ENCODE measurements around the gene KDM5B. TPM values are rescaled to one million over a fixed set of nuclear protein-coding genes. Genes with fewer than 3 reads are reported as not detected.

KDM5B gene
- total and polyA plus RNA-seq, 2 experiments from 2014 or later = 87.9 to 110 TPM

- Histone ChIP-seq H3K9me2 (replicated peaks; ENCODE audit: insufficient read depth) (no peaks in the 10 kb centered on the region), H2AFZ (no peak overlapping the region), H3K27me3 (no peaks in the 10 kb centered on the region), H3K36me3 (replicated peaks; ENCODE audit: insufficient read depth, low read depth) (no peaks in the 10 kb centered on the region), H3K4me3 (no peak overlapping the region), H3K9me3 (ENCODE audit: low read depth) (no peaks in the 10 kb centered on the region), H4K20me1 (ENCODE audit: insufficient read depth, poor library complexity, severe bottlenecking) (no peaks in the 10 kb centered on the region), H3K27ac (no peak overlapping the region), H3K4me2 (peak overlapping the region; percentile 93), H3K4me1 (ENCODE audit: insufficient read depth) (peaks cover 21% of the 10 kb centered on the region), H3K79me2 (peaks cover 8% of the 10 kb centered on the region)
- 49% methylated on average over 9 of the region's 9 CpGs for WGBS (ENCODE audit: low lambda C conversion rate, missing lambda C conversion rate)
- TF ChIP-seq EZH2phosphoT487 (IDR thresholded peaks at IDR 0.05; ENCODE audit: low read depth, severe bottlenecking, unreplicated experiment) (no peak), CTCF (IDR thresholded peaks at IDR 0.05; ENCODE audit: poor library complexity) (no peak), EZH2 (IDR thresholded peaks at IDR 0.05; ENCODE audit: borderline replicate concordance) (no peak)
- DNase-seq (ENCODE audit: low spot score) = no peak
These were observed 4.2 kb upstream of the KDM5B start for GRCh38 chr1:202812176-202813026.

GRCh38 chr1:202811296-202812175, 3.3 kb upstream of the KDM5B start:
- Histone ChIP-seq H2AFZ (peak overlapping the region; percentile 42), H3K9me3 (ENCODE audit: low read depth) (no peaks in the 10 kb centered on the region), H3K4me1 (ENCODE audit: insufficient read depth) (peaks cover 21% of the 10 kb centered on the region), H3K9me2 (replicated peaks; ENCODE audit: insufficient read depth) (no peaks in the 10 kb centered on the region), H3K79me2 (peaks cover 16% of the 10 kb centered on the region), H3K4me2 (peak overlapping the region; percentile 93), H3K4me3 (peak overlapping the region; percentile 40), H3K27ac (peak overlapping the region; percentile 84), H3K27me3 (no peaks in the 10 kb centered on the region), H3K36me3 (replicated peaks; ENCODE audit: insufficient read depth, low read depth) (no peaks in the 10 kb centered on the region), H4K20me1 (ENCODE audit: insufficient read depth, poor library complexity, severe bottlenecking) (peaks cover 5% of the 10 kb centered on the region)
- DNase-seq (ENCODE audit: low spot score) = peak; percentile 54
- no peak for TF ChIP-seq EZH2 (IDR thresholded peaks at IDR 0.05; ENCODE audit: borderline replicate concordance)
- no peak for TF ChIP-seq EZH2phosphoT487 (IDR thresholded peaks at IDR 0.05; ENCODE audit: low read depth, severe bottlenecking, unreplicated experiment)
- TF ChIP-seq CTCF (IDR thresholded peaks at IDR 0.05; ENCODE audit: poor library complexity) = no peak
- WGBS (ENCODE audit: low lambda C conversion rate, missing lambda C conversion rate) = 6% methylated on average over 35 of the region's 43 CpGs

- H3K9me3 ChIP-seq (ENCODE audit: low read depth) = no peaks in the 10 kb centered on the region
These were observed 2.5 kb upstream of the KDM5B start, which contains the start of gene PCAT6 for GRCh38 chr1:202810615-202811295. TSS of gene PCAT6 (plus strand) at chr1:202810954.

More at GRCh38 chr1:202810615-202811295, 2.5 kb upstream of the KDM5B start, which contains the start of gene PCAT6:
- Histone ChIP-seq H2AFZ (peak within 1 kb of the TSS; percentile 62), H4K20me1 (ENCODE audit: insufficient read depth, poor library complexity, severe bottlenecking) (peaks cover 13% of the 10 kb centered on the region), H3K27me3 (no peaks in the 10 kb centered on the region), H3K36me3 (replicated peaks; ENCODE audit: insufficient read depth, low read depth) (no peaks in the 10 kb centered on the region), H3K4me3 (peak within 1 kb of the TSS; percentile 40), H3K4me2 (peak within 1 kb of the TSS; percentile 93), H3K27ac (peak within 1 kb of the TSS; percentile 86), H3K9me2 (replicated peaks; ENCODE audit: insufficient read depth) (no peaks in the 10 kb centered on the region), H3K4me1 (ENCODE audit: insufficient read depth) (peaks cover 25% of the 10 kb centered on the region), H3K79me2 (peaks cover 24% of the 10 kb centered on the region)
- peak; percentile 98 for DNase-seq (ENCODE audit: low spot score)
- no peak for TF ChIP-seq CTCF (IDR thresholded peaks at IDR 0.05; ENCODE audit: poor library complexity)
- TF ChIP-seq EZH2phosphoT487 (IDR thresholded peaks at IDR 0.05; ENCODE audit: low read depth, severe bottlenecking, unreplicated experiment) = no peak
- no peak for TF ChIP-seq EZH2 (IDR thresholded peaks at IDR 0.05; ENCODE audit: borderline replicate concordance)
- WGBS (ENCODE audit: low lambda C conversion rate, missing lambda C conversion rate) = 3% methylated on average over 31 of the region's 53 CpGs

Measured in hepatocyte (in vitro differentiated cells).